ENCODE data around the gene AMZ1.

DNA sequence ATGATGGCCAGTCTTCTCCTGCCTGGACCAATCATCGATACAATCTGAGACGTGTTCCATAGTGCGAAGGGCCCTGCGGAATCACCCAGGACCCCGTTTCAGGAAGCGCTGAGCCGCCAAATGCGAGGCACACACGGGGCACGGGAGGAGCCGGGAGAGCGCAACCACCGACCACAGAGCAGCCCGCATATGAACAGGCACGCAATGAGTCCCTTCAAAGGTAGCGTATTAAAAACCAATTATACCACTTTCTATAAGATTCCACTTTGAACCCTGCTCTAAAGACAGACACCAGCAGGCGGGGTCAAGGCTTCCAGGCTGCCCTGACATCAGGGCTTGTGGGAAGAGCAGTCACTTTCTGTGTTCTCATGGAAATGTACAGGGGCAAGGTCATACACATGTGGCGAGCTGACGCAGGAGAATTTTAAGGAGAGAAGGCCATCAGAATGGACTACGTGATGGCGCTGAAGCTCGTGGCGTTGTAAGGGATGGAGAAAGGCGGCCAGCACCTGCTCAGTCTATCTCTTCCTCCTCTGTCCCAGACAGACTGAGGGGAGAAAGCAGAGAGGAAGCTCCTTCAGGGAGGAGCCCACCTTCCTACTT, 46.2 kb downstream of the AMZ1 start:
- TF ChIP-seq POLR2AphosphoS5 (IDR thresholded peaks at IDR 0.05; ENCODE audit: low read depth, low read length) = no peak
- no peak for TF ChIP-seq TAF1 (IDR thresholded peaks at IDR 0.05; ENCODE audit: borderline replicate concordance, insufficient read depth, low read length)
- TF ChIP-seq SIN3A (IDR thresholded peaks at IDR 0.05; ENCODE audit: borderline replicate concordance, insufficient read depth, low read length) = no peak
- TF ChIP-seq, protein P1, sequence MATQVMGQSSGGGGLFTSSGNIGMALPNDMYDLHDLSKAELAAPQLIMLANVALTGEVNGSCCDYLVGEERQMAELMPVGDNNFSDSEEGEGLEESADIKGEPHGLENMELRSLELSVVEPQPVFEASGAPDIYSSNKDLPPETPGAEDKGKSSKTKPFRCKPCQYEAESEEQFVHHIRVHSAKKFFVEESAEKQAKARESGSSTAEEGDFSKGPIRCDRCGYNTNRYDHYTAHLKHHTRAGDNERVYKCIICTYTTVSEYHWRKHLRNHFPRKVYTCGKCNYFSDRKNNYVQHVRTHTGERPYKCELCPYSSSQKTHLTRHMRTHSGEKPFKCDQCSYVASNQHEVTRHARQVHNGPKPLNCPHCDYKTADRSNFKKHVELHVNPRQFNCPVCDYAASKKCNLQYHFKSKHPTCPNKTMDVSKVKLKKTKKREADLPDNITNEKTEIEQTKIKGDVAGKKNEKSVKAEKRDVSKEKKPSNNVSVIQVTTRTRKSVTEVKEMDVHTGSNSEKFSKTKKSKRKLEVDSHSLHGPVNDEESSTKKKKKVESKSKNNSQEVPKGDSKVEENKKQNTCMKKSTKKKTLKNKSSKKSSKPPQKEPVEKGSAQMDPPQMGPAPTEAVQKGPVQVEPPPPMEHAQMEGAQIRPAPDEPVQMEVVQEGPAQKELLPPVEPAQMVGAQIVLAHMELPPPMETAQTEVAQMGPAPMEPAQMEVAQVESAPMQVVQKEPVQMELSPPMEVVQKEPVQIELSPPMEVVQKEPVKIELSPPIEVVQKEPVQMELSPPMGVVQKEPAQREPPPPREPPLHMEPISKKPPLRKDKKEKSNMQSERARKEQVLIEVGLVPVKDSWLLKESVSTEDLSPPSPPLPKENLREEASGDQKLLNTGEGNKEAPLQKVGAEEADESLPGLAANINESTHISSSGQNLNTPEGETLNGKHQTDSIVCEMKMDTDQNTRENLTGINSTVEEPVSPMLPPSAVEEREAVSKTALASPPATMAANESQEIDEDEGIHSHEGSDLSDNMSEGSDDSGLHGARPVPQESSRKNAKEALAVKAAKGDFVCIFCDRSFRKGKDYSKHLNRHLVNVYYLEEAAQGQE (IDR thresholded peaks at IDR 0.05; ENCODE audit: insufficient read depth in 1 of 2, low read depth in 2 of 2, low read length in 2 of 2) = no peak
- TF ChIP-seq FOXP2 (optimal IDR thresholded peaks at IDR 0.05; ENCODE audit: borderline replicate concordance, extremely low read depth, extremely low read length, insufficient read depth) = no peak
